Neural cell (in vitro differentiated cells): ENCODE measurements around the gene GOLPH3L. TPM values are rescaled to one million over a fixed set of nuclear protein-coding genes. Genes with fewer than 3 reads are reported as not detected.
"Not testable (repeated sequence)": the region's sequence is repeated elsewhere in the genome, so short reads cannot be mapped to it uniquely, and the experiment has no call there.

Experiments
- H2AFZ ChIP-seq: fragments of 200-600, 300-800 bp; sonication (generic), shearing (Covaris generic); 2 replicates; pipeline ENCODE4 v1.6.0; 2014; ENCODE audit warnings: low read depth, mild to moderate bottlenecking, antibody characterized with exemption, low read length, moderate library complexity
- H3F3A ChIP-seq: fragments of 200-600 bp; shearing (Covaris generic); 2 replicates; pipeline ENCODE4 v1.6.1; 2016; ENCODE audit warnings: mild to moderate bottlenecking, moderate library complexity, mixed read lengths, antibody characterized with exemption, low read length; ENCODE audit not compliant: insufficient read depth, poor library complexity, severe bottlenecking
- H3K27ac ChIP-seq: fragments of 200-600, 300-800 bp; sonication (generic), shearing (Covaris generic); 2 replicates; pipeline ENCODE4 v1.5.1; 2014; ENCODE audit warnings: mild to moderate bottlenecking, low read length, moderate library complexity
- H3K27me3 ChIP-seq: fragments of 300-800, 200-600 bp; sonication (generic), shearing (Covaris generic); 2 replicates; pipeline ENCODE4 v1.6.0; 2014; ENCODE audit warnings: mild to moderate bottlenecking, low read depth, low read length, moderate library complexity; ENCODE audit not compliant: insufficient read depth
- H3K36me3 ChIP-seq: fragments of 300-800, 200-600 bp; sonication (generic), shearing (Covaris generic); 2 replicates; pipeline ENCODE4 v1.5.1; 2014; ENCODE audit warnings: mild to moderate bottlenecking, antibody characterized with exemption, low read length, moderate library complexity; ENCODE audit not compliant: insufficient read depth
- H3K4me2 ChIP-seq: fragments of 300-800, 200-600 bp; sonication (generic), shearing (Covaris generic); 2 replicates; pipeline ENCODE4 v1.6.0; 2014; ENCODE audit warnings: mild to moderate bottlenecking, low read length
- H3K4me3 ChIP-seq: fragments of 300-800, 200-600 bp; sonication (generic), shearing (Covaris generic); 2 replicates; pipeline ENCODE4 v1.5.1; 2014; ENCODE audit warnings: mild to moderate bottlenecking, low read length, moderate library complexity
- H3K79me2 ChIP-seq: fragments of 200-600 bp; shearing (Covaris generic); replicated peaks from 2 replicates; pipeline ENCODE4 v1.6.0; 2014; ENCODE audit warnings: mild to moderate bottlenecking, low read length, moderate library complexity; ENCODE audit not compliant: insufficient read depth
- H3K9ac ChIP-seq: fragments of 300-800, 200-600 bp; sonication (generic), shearing (Covaris generic); 2 replicates; pipeline ENCODE4 v1.6.1; 2016; ENCODE audit warnings: mild to moderate bottlenecking, low read length, mixed read lengths
- H3K9me2 ChIP-seq: fragments of 200-600 bp; shearing (Covaris generic); 2 replicates; pipeline ENCODE4 v1.6.1; 2016; ENCODE audit warnings: mild to moderate bottlenecking, low read length, mixed read lengths; ENCODE audit not compliant: insufficient read depth
- H3K9me3 ChIP-seq: fragments of 200-600, 300-800 bp; sonication (generic), shearing (Covaris generic); 2 replicates; pipeline ENCODE4 v1.6.1; 2016; ENCODE audit warnings: mild to moderate bottlenecking, mixed run types, low read length, moderate library complexity, mixed read lengths
- H4K20me1 ChIP-seq: fragments of 200-600 bp; shearing (Covaris generic); 2 replicates; pipeline ENCODE4 v1.6.1; 2016; ENCODE audit warnings: mild to moderate bottlenecking, mixed run types; ENCODE audit not compliant: insufficient read depth
- EP300 ChIP-seq: fragments of 450-650 bp; conservative IDR thresholded peaks from 2 replicates; pipeline ENCODE4 v1.6.1; 2014; ENCODE audit warnings: antibody characterized with exemption, mild to moderate bottlenecking, moderate library complexity; ENCODE audit not compliant: poor library complexity, severe bottlenecking
- EZH2 ChIP-seq: fragments of 200-600, 300-800 bp; shearing (Covaris generic), sonication (generic); IDR thresholded peaks from 2 replicates; pipeline ENCODE4 v1.6.1; 2014; ENCODE audit warnings: antibody characterized with exemption, low read length, borderline replicate concordance, mild to moderate bottlenecking; ENCODE audit not compliant: insufficient read depth, poor library complexity, severe bottlenecking
- MXI1 ChIP-seq: fragments of 450-650 bp; conservative IDR thresholded peaks from 2 replicates; pipeline ENCODE4 v1.6.1; 2014; ENCODE audit warnings: antibody characterized with exemption, mild to moderate bottlenecking; ENCODE audit not compliant: poor library complexity, severe bottlenecking
- POLR2AphosphoS5 ChIP-seq: IDR thresholded peaks from 2 replicates; pipeline ENCODE4 v1.6.1; 2012
- RAD21 ChIP-seq: fragments of 450-650 bp; conservative IDR thresholded peaks from 2 replicates; pipeline ENCODE4 v1.6.1; 2014; ENCODE audit warnings: antibody characterized with exemption, mild to moderate bottlenecking, moderate library complexity
- SMC3 ChIP-seq: fragments of 450-650 bp; conservative IDR thresholded peaks from 2 replicates; pipeline ENCODE4 v1.6.1; 2014; ENCODE audit warnings: antibody characterized with exemption, mild to moderate bottlenecking, moderate library complexity; ENCODE audit not compliant: poor library complexity
- TAF1 ChIP-seq: IDR thresholded peaks from 2 replicates; pipeline ENCODE4 v1.6.1; 2012; ENCODE audit warnings: low read depth
- polyA plus RNA-seq: library from polyadenylated mRNA; depleted of rRNA; stranded (reverse); fragments of >200 nt; gene quantifications from 2 replicates; pipeline ENCODE4 v1.2.3, GENCODE V29; 2014
- TF ChIP-seq, protein P1 (sequence below): fragments of 450-650 bp; IDR thresholded peaks from 2 replicates; pipeline ENCODE4 v1.5.1; 2014; ENCODE audit warnings: antibody characterized with exemption, mild to moderate bottlenecking, moderate library complexity; ENCODE audit not compliant: poor library complexity, severe bottlenecking
- TF ChIP-seq, protein P2 (sequence below): IDR thresholded peaks from 2 replicates; pipeline ENCODE4 v1.6.1; 2012; ENCODE audit warnings: borderline replicate concordance

Gene GOLPH3L
- polyA plus RNA-seq, 1 donor from 2014 or later = 7.0 TPM

- H3K27me3 ChIP-seq = no peaks in the 10 kb centered on the region
- H3K27ac ChIP-seq = no peak overlapping the region
Observed at GRCh38 chr1:150606463-150607142, 90.4 kb downstream of the GOLPH3L start.

GRCh38 chr1:150605451-150605731, 91.6 kb downstream of the GOLPH3L start:
- not testable (repeated sequence) for H3K79me2 ChIP-seq, H3K4me3 ChIP-seq, H3K9ac ChIP-seq, H3K4me2 ChIP-seq, H4K20me1 ChIP-seq, H3K36me3 ChIP-seq, H3K9me2 ChIP-seq, H3K27me3 ChIP-seq, H3K27ac ChIP-seq, H2AFZ ChIP-seq, H3K9me3 ChIP-seq, H3F3A ChIP-seq

More at GRCh38 chr1:150606463-150607142, 90.4 kb downstream of the GOLPH3L start:
- Histone ChIP-seq H3F3A (no peaks in the 10 kb centered on the region), H4K20me1 (no peaks in the 10 kb centered on the region), H3K9me3 (no peaks in the 10 kb centered on the region), H2AFZ (no peak overlapping the region), H3K4me2 (no peak overlapping the region), H3K4me3 (no peak overlapping the region), H3K79me2 (peaks cover 3% of the 10 kb centered on the region), H3K9ac (no peak overlapping the region), H3K36me3 (no peaks in the 10 kb centered on the region), H3K9me2 (no peaks in the 10 kb centered on the region)
- TF ChIP-seq MXI1 (no peak), POLR2AphosphoS5 (no peak), RAD21 (no peak), SMC3 (no peak), TAF1 (no peak), EZH2 (no peak), EP300 (no peak)
- TF ChIP-seq, protein P1, sequence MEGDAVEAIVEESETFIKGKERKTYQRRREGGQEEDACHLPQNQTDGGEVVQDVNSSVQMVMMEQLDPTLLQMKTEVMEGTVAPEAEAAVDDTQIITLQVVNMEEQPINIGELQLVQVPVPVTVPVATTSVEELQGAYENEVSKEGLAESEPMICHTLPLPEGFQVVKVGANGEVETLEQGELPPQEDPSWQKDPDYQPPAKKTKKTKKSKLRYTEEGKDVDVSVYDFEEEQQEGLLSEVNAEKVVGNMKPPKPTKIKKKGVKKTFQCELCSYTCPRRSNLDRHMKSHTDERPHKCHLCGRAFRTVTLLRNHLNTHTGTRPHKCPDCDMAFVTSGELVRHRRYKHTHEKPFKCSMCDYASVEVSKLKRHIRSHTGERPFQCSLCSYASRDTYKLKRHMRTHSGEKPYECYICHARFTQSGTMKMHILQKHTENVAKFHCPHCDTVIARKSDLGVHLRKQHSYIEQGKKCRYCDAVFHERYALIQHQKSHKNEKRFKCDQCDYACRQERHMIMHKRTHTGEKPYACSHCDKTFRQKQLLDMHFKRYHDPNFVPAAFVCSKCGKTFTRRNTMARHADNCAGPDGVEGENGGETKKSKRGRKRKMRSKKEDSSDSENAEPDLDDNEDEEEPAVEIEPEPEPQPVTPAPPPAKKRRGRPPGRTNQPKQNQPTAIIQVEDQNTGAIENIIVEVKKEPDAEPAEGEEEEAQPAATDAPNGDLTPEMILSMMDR = no peak
- TF ChIP-seq, protein P2, sequence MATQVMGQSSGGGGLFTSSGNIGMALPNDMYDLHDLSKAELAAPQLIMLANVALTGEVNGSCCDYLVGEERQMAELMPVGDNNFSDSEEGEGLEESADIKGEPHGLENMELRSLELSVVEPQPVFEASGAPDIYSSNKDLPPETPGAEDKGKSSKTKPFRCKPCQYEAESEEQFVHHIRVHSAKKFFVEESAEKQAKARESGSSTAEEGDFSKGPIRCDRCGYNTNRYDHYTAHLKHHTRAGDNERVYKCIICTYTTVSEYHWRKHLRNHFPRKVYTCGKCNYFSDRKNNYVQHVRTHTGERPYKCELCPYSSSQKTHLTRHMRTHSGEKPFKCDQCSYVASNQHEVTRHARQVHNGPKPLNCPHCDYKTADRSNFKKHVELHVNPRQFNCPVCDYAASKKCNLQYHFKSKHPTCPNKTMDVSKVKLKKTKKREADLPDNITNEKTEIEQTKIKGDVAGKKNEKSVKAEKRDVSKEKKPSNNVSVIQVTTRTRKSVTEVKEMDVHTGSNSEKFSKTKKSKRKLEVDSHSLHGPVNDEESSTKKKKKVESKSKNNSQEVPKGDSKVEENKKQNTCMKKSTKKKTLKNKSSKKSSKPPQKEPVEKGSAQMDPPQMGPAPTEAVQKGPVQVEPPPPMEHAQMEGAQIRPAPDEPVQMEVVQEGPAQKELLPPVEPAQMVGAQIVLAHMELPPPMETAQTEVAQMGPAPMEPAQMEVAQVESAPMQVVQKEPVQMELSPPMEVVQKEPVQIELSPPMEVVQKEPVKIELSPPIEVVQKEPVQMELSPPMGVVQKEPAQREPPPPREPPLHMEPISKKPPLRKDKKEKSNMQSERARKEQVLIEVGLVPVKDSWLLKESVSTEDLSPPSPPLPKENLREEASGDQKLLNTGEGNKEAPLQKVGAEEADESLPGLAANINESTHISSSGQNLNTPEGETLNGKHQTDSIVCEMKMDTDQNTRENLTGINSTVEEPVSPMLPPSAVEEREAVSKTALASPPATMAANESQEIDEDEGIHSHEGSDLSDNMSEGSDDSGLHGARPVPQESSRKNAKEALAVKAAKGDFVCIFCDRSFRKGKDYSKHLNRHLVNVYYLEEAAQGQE = no peak

- Histone ChIP-seq H3K36me3 (no peaks in the 10 kb centered on the region), H4K20me1 (no peaks in the 10 kb centered on the region), H3K27ac (no peak overlapping the region), H2AFZ (no peak overlapping the region), H3K9me3 (no peaks in the 10 kb centered on the region), H3K4me2 (no peak overlapping the region), H3K27me3 (no peaks in the 10 kb centered on the region), H3K9ac (no peak overlapping the region), H3F3A (no peaks in the 10 kb centered on the region), H3K9me2 (no peaks in the 10 kb centered on the region), H3K79me2 (peaks cover 3% of the 10 kb centered on the region), H3K4me3 (no peak overlapping the region)
- TF ChIP-seq, protein P2 = no peak
- TF ChIP-seq, protein P1 = no peak
- TF ChIP-seq EZH2 (no peak), EP300 (no peak), RAD21 (no peak), MXI1 (no peak), SMC3 (no peak)
Observed at GRCh38 chr1:150604226-150604588, 92.7 kb downstream of the GOLPH3L start.
